MM.1S (cell line): ENCODE measurements around the gene CCDC124.

Source experiments
- EZH2 ChIP-seq: fragments of 300-600 bp; sonication (generic); optimal IDR thresholded peaks from 2 replicates; pipeline ENCODE3; 2017; ENCODE audit warnings: low read depth, mild to moderate bottlenecking, antibody characterized with exemption, low read length, mixed read lengths
- EZH2phosphoT487 ChIP-seq: fragments of 300-600 bp; sonication (generic); IDR thresholded peaks from 2 replicates; pipeline ENCODE4 v1.6.1; 2018; ENCODE audit warnings: antibody characterized with exemption, low read length
- TF ChIP-seq, protein P1 (sequence below): fragments of 300-600 bp; sonication (generic); IDR thresholded peaks from 2 replicates; pipeline ENCODE4 v1.5.1; 2016; ENCODE audit warnings: antibody characterized with exemption, low read length, mixed read lengths

DNA sequence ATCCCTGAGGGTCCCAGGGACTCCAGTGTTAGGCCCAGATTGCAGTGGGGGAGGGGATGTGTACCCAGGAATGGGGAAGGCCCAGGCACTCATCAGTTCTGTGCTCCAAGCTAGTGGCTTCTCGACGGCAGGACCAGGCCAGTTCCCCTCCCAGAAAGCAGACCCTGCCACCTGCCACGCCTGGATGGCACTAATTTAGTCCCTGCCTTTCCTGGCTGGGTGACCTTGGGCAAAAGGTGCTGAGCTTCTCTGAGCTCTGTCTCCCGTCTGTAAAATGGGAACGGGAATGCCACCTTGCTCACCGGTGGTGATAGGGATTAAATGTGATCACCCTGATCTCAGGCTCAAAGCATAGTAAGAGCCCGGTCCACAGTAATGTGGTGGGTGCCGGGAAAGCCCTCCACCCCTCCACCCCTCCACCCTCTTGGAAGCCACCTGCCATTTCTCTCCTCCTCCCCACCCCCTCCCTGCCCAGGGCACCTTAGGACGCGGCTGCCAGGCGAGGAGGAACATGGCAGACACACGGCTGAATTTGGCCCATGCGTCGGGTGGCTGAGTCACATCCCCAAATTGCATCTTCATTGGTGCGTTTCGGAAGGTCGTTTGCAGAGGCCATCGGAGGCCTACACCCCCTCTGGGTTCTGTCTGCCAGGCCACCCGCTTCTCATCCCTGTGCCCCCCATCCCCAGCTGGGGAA lies 36.4 kb downstream of the CCDC124 start:
- TF ChIP-seq, protein P1, sequence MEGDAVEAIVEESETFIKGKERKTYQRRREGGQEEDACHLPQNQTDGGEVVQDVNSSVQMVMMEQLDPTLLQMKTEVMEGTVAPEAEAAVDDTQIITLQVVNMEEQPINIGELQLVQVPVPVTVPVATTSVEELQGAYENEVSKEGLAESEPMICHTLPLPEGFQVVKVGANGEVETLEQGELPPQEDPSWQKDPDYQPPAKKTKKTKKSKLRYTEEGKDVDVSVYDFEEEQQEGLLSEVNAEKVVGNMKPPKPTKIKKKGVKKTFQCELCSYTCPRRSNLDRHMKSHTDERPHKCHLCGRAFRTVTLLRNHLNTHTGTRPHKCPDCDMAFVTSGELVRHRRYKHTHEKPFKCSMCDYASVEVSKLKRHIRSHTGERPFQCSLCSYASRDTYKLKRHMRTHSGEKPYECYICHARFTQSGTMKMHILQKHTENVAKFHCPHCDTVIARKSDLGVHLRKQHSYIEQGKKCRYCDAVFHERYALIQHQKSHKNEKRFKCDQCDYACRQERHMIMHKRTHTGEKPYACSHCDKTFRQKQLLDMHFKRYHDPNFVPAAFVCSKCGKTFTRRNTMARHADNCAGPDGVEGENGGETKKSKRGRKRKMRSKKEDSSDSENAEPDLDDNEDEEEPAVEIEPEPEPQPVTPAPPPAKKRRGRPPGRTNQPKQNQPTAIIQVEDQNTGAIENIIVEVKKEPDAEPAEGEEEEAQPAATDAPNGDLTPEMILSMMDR, result no peak
- TF ChIP-seq EZH2phosphoT487, result no peak
- TF ChIP-seq EZH2, result no peak
